ENCODE measurements around the gene WNK2.
"Not testable (repeated sequence)": the region's sequence is repeated elsewhere in the genome, so short reads cannot be mapped to it uniquely, and the experiment has no call there.

Gene WNK2

GRCh38 chr9:93319301-93319991, 135.5 kb downstream of the WNK2 start:
- DNase-seq, result no peak

GRCh38 chr9:93319992-93320500, 136.1 kb downstream of the WNK2 start:
- DNase-seq, result no peak

GRCh38 chr9:93320591-93321219, 136.8 kb downstream of the WNK2 start:
- no peak for DNase-seq

DNA sequence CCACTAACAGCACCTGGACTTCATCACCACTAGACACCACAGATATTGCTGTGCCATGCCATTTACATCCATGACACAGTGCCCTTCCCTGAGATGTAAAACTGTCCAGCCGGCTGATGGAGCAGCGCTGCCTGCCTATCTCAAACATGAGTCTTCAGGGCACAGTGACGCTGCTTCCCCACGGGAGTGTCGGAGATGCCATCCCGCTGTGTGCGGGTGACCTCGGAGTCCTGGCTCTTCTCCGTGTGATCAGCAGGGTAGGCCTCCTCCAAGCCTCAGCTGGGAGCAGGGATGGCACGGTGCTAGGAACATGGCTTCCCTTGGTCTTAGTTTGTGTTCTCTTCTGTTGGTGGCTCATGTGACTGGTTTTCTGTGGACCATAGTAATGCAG, 137.3 kb downstream of the WNK2 start:
- no peak for DNase-seq

- not testable (repeated sequence) for DNase-seq
Observed at GRCh38 chr9:93323446-93323954, 139.6 kb downstream of the WNK2 start.

- no peak for DNase-seq
Observed at GRCh38 chr9:93324191-93324834, 140.4 kb downstream of the WNK2 start.

GRCh38 chr9:93325307-93326035, 141.5 kb downstream of the WNK2 start:
- no peak for DNase-seq

DNA sequence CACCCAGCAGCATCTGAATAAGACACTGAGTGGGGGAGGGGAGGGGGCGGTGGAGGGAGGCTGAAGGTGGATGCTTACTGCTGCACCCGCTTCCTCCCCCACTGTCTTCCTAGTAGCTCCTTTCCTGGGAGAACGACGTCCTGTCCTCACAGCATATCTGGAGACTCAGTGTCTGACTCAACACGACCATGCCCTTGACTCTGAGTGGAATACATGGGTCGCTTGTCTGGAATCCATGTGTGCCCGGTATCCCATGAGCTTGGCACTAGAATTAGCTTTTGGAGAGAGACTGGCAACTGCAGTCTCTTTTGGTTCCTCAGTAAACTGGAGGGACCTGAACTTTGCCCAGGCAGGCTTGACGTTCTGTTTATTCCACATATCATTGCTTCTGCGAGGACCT, 142.1 kb downstream of the WNK2 start:
- no peak for DNase-seq

- no peak for DNase-seq
Observed at GRCh38 chr9:93326654-93327053, 142.7 kb downstream of the WNK2 start.

DNA sequence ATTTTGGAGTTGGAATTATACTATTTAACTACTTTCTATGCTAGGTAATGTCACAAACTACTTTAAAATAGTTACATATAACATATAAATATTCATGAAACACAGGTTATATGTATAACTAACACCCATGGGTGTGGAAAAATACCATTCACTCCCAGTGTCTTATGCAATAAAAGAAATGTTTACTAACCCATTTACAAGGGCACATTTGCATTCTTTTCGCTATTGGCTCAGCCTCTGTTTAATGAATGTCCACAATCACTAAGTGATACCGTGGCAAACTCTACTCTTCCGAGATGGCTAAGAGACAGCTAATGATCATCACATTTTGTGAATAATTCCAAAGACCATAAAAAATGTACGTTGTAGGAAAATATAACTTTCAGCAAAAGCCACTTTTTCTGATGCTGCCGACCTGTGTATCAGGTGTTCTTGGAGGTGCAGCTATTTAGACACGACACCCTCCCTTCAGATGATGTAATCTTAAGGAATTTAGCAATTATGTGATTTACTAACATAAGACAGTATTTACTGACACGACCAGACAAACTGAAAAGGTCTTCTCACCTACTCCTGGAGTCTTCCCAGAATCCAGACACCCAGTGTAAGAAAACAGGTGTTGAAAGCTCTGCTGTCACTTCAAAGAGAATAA, 145.8 kb downstream of the WNK2 start:
- DNase-seq, result no peak

DNA sequence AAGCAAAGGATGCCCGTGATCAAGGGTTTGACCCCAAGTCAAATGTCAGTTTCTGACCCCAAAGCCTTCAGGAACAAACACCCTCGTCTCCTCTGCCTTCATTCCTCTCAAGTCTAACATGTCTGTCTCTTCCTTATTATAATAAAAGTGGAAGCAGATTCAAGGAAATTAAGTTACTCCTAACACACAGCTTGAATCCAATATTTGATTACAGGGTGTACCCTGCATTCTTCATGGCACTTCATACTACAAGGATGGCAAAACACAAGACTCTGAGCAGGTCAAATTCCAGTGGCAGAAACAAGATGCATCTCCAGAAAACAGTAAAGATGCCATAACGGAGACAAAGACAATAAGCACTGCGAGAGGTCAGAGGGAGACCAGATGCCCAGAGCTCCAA, 148.4 kb downstream of the WNK2 start:
- no peak for DNase-seq

DNA sequence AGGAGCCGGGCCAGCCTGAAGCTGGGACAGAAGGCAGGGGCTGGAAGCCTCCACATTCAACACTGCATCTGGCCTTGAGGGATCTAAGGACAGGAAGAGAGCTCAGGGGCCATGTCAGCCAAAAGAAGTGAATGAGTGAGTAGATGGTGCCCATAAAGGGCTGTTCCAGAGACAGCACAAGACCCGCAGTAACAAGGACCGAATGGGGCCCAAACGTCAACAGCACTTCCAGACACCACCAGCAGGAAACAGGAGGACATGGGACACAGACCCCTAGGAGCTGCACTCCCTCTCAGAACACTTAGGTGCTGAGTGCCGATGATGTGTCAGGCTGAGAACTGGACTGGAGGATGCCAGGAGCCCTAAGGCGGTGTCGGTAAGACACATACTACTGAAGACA, 152.8 kb downstream of the WNK2 start:
- DNase-seq, result no peak

GRCh38 chr9:93338196-93338595, 154.3 kb downstream of the WNK2 start:
- DNase-seq, result not testable (repeated sequence)

DNA sequence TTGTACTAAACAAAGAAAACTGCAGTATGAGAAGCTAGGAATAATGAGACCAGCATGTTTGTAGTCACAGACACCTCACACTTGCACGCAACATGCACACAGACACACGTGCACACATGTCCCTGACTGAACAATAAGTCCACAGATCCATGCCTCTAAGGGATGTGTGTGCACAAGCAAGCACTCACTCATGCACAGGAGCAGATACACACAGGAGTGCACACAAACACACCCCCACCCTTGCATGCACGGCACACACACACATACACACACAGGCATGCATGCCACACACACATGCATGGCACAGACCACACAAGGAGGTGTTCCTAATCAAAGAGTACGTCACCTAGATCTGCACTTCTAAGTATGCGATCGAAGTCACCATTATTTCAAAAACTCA, 156.2 kb downstream of the WNK2 start:
- DNase-seq, result no peak

DNA sequence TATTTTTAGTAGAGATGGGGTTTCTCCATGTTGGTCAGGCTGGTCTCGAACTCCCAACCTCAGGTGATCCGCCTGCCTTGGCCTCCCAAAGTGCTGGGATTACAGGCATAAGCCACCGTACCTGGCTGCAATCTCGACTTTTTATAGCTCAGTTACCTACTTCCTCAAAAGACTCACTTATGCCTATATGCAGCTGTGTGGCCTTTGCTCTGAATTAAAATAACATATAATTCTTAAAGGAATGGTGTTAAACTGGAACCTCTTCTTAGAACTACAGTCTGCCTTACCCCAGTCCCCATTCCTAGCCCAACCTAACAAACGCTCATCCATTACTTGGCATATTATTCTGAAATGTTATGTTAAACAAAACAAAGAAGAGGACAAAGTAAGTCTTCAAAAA, 157.9 kb downstream of the WNK2 start:
- not testable (repeated sequence) for DNase-seq

GRCh38 chr9:93342428-93342827, 158.5 kb downstream of the WNK2 start:
- DNase-seq, result peak; percentile 2

- no peak for DNase-seq
Observed at GRCh38 chr9:93343663-93344062, 159.7 kb downstream of the WNK2 start.

- DNase-seq, result no peak
Observed at GRCh38 chr9:93345643-93346230, 161.8 kb downstream of the WNK2 start.

DNA sequence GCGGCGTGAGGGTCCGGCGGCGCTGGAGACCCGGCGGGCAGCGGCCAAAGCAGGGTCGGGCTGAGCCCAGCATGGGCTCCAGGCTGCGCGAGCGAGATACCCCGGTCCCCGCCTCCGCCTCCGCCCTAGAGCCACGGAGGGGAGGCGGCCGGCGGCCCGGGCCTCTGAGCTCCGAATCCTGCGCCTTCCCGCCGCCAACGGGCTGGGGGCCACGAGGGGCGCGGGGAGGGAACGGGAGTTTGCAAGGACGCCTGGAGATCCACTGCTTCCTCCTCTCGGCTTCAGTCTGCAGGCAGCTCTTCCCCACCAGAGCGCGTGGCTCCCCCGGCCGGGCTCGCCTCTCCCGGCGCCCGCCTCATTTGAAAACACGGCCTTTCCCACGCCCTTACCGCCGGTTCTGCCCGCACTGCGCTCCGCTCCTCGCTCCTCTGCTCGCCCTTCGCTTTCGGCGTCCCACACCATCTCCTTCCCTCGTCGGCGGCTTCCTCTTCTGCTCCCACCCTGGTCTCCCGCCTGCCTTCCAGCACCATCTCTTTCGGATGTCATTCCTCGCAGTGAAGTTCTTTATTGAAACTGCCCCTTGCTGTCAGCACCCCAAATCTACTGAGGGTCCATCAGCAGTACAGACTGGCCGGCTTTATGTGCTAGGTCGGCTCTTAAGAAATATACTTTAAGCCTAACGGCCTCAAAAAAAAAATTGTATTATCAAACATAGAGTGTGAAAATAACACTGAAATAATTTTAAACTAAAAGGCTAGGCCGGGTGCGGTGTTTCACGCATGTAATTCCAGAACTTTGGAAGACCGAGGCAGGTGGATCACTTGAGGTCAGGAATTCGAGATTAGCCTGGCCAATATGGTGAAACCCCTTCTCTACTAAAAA, 162.5 kb downstream of the WNK2 start:
- DNase-seq, result peak; percentile 37

DNA sequence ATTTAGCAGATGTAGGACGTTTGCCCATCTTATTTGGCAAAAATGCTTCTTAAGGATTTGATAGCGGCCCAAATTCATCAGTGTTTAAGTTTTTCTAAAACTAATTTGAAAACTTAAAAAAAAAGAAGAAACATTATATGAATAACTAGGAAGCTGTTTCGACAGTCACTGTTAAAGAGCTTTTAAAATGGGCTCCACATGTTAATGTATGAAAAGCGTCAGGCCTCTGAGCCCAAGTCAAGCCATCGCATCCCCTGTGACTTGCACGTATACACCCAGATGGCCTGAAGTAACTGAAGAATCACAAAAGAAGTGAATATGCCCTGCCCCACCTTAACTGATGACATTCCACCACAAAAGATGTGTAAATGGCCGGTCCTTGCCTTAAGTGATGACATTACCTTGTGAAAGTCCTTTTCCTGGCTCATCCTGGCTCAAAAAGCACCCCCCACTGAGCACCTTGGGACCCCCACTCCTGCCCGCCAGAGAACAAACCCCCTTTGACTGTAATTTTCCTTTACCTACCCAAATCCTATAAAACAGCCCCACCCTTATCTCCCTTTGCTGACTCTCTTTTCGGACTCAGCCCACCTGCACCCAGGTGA, 163.5 kb downstream of the WNK2 start:
- not testable (repeated sequence) for DNase-seq
